ENCODE data around the gene CENPX.

Gene CENPX

GRCh38 chr17:82022310-82022980 is at the start of gene CENPX:
TSS of gene CENPX (minus strand) at chr17:82022878. CDS start at chr17:82022861, 17 bp downstream.
- no peak for DNase-seq (ENCODE audit: low read depth in 2 of 2, low spot score in 1 of 2)

GRCh38 chr17:82070611-82071010 is 47.9 kb upstream of the CENPX start:
- DNase-seq (ENCODE audit: low read depth in 2 of 2, low spot score in 1 of 2) = no peak

- peak; percentile 35 to 50 for DNase-seq (ENCODE audit: low read depth in 2 of 2, low spot score in 1 of 2)
These were observed 43.1 kb upstream of the CENPX start, which contains the start of gene DUS1L for GRCh38 chr17:82065638-82066303. TSS of gene DUS1L (minus strand) at chr17:82065804. CDS start at chr17:82065059, 745 bp downstream.

GRCh38 chr17:82065193-82065637 is 42.5 kb upstream of the CENPX start:
- no peak for DNase-seq (ENCODE audit: low read depth in 2 of 2, low spot score in 1 of 2)

- DNase-seq (ENCODE audit: low read depth in 2 of 2, low spot score in 1 of 2) = no peak
These were observed 41.9 kb upstream of the CENPX start for GRCh38 chr17:82064433-82065192.

- DNase-seq (ENCODE audit: low read depth in 2 of 2, low spot score in 1 of 2) = no peak
These were observed 41.0 kb upstream of the CENPX start for GRCh38 chr17:82063424-82064415.

- no peak for DNase-seq (ENCODE audit: low read depth in 2 of 2, low spot score in 1 of 2)
These were observed 40.3 kb upstream of the CENPX start for GRCh38 chr17:82062984-82063368.

GRCh38 chr17:82062076-82062983 is 39.7 kb upstream of the CENPX start:
- DNase-seq (ENCODE audit: low read depth in 2 of 2, low spot score in 1 of 2) = no peak

GRCh38 chr17:82061047-82061925 is 38.6 kb upstream of the CENPX start:
- DNase-seq (ENCODE audit: low read depth in 2 of 2, low spot score in 1 of 2) = no peak

- DNase-seq (ENCODE audit: low read depth in 2 of 2, low spot score in 1 of 2) = no peak
These were observed 37.9 kb upstream of the CENPX start for GRCh38 chr17:82060614-82061013.

- no peak for DNase-seq (ENCODE audit: low read depth in 2 of 2, low spot score in 1 of 2)
These were observed 37.3 kb upstream of the CENPX start for GRCh38 chr17:82060001-82060380.

GRCh38 chr17:82059272-82060000 is 36.8 kb upstream of the CENPX start:
- DNase-seq (ENCODE audit: low read depth in 2 of 2, low spot score in 1 of 2) = no peak

GRCh38 chr17:82058855-82059249 is 36.2 kb upstream of the CENPX start:
- no peak for DNase-seq (ENCODE audit: low read depth in 2 of 2, low spot score in 1 of 2)

- DNase-seq (ENCODE audit: low read depth in 2 of 2, low spot score in 1 of 2) = no peak
These were observed 35.7 kb upstream of the CENPX start for GRCh38 chr17:82058230-82058854.

- no peak for DNase-seq (ENCODE audit: low read depth in 2 of 2, low spot score in 1 of 2)
These were observed 34.3 kb upstream of the CENPX start for GRCh38 chr17:82056729-82057621.

GRCh38 chr17:82055965-82056728 is 33.5 kb upstream of the CENPX start:
- no peak for DNase-seq (ENCODE audit: low read depth in 2 of 2, low spot score in 1 of 2)

Measured in stimulated activated CD8-positive, alpha-beta memory T cell treated with anti-CD3 and anti-CD28 coated beads, Interleukin-4, amount 100 ng/mL, for 4 hours (primary cell).